ENCODE measurements around the gene RNASEL.

RNASEL gene

GRCh38 chr1:182589931-182590330 lies 875 bp upstream of the RNASEL start:
- DNase-seq (ENCODE audit: low spot score), result no peak
- in situ Hi-C loops (cut with MboI; ENCODE audit: low sequenced_read_pairs, unreplicated experiment), result loop anchor here (5.0 to 25.0 kb wide), 2 partner anchors 143 to 503 kb away; no protein-coding TSS in a partner anchor
- no peak for TF ChIP-seq CTCF (IDR thresholded peaks at IDR 0.05; ENCODE audit: borderline replicate concordance, control extremely low read depth, extremely low read depth, insufficient read depth, missing control alignments)

GRCh38 chr1:182589520-182589919 lies 464 bp upstream of the RNASEL start:
- no peak for DNase-seq (ENCODE audit: low spot score)
- no peak for TF ChIP-seq CTCF (IDR thresholded peaks at IDR 0.05; ENCODE audit: borderline replicate concordance, control extremely low read depth, extremely low read depth, insufficient read depth, missing control alignments)

GRCh38 chr1:182587666-182588499 lies 1.2 kb downstream of the RNASEL start:
- TF ChIP-seq CTCF (IDR thresholded peaks at IDR 0.05; ENCODE audit: borderline replicate concordance, control extremely low read depth, extremely low read depth, insufficient read depth, missing control alignments), result no peak
- DNase-seq (ENCODE audit: low spot score), result no peak
- in situ Hi-C loops (cut with MboI; ENCODE audit: low sequenced_read_pairs, unreplicated experiment), result loop anchor here (5.0 to 25.0 kb wide), 2 partner anchors 141 to 501 kb away; no protein-coding TSS in a partner anchor

More at GRCh38 chr1:182589520-182589919, 464 bp upstream of the RNASEL start:
- in situ Hi-C loops (cut with MboI; ENCODE audit: low sequenced_read_pairs, unreplicated experiment), result loop anchor here (5.0 to 25.0 kb wide), 2 partner anchors 142 to 502 kb away; no protein-coding TSS in a partner anchor

GRCh38 chr1:182587093-182587492 lies 2.0 kb downstream of the RNASEL start:
- TF ChIP-seq CTCF (IDR thresholded peaks at IDR 0.05; ENCODE audit: borderline replicate concordance, control extremely low read depth, extremely low read depth, insufficient read depth, missing control alignments), result no peak
- DNase-seq (ENCODE audit: low spot score), result no peak
- in situ Hi-C loops (cut with MboI; ENCODE audit: low sequenced_read_pairs, unreplicated experiment), result loop anchor here (5.0 to 25.0 kb wide), 2 partner anchors 140 to 500 kb away; no protein-coding TSS in a partner anchor

GRCh38 chr1:182586380-182586779 lies 2.7 kb downstream of the RNASEL start:
- no peak for TF ChIP-seq CTCF (IDR thresholded peaks at IDR 0.05; ENCODE audit: borderline replicate concordance, control extremely low read depth, extremely low read depth, insufficient read depth, missing control alignments)
- no peak for DNase-seq (ENCODE audit: low spot score)
- in situ Hi-C loops (cut with MboI; ENCODE audit: low sequenced_read_pairs, unreplicated experiment), result loop anchor here (5.0 to 25.0 kb wide), 2 partner anchors 139 to 499 kb away; no protein-coding TSS in a partner anchor

DNA sequence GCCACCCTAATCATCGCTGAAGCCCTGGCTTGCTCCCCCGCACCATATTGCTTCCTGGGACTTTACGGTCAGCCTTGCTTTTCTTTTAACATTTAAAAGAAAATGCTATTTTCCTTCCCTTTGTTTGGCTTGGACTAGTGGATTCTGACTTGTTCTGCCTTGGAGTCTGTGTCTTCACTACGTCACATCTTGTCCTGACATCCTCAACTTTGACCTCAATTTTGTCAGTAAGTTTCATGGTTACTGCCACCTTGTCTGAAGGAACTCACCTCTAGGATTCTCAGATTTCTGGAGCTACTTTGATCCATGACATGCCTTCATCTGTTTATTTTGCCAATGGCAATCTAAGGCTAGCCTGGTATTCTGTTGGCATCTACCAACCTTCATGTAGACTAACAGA lies 4.3 kb downstream of the RNASEL start:
- in situ Hi-C loops (cut with MboI; ENCODE audit: low sequenced_read_pairs, unreplicated experiment), result loop anchor here (5.0 to 25.0 kb wide), 2 partner anchors 137 to 497 kb away; no protein-coding TSS in a partner anchor
- no peak for DNase-seq (ENCODE audit: low spot score)
- no peak for TF ChIP-seq CTCF (IDR thresholded peaks at IDR 0.05; ENCODE audit: borderline replicate concordance, control extremely low read depth, extremely low read depth, insufficient read depth, missing control alignments)

All from GM13976 (cell line).